IMR-90 (cell line): ENCODE data around the gene KPRP. TPM values are rescaled to one million over a fixed set of nuclear protein-coding genes. Genes with fewer than 3 reads are reported as not detected.

Experiments used
- ATAC-seq: fragments of 200-7000 bp; cut with Tn5 transposase; 2 replicates; pipeline ENCODE4 v1.9.1; 2020; ENCODE audit warnings: low read depth, mild to moderate bottlenecking, moderate library complexity
- BruUV-seq: library from RNA; stranded (reverse); fragments of 400-500 nt; replicated peaks from 2 replicates; lab custom pipeline; 2021; lab: Mats Ljungman, UMichigan
- CTCF ChIA-PET: fragments of 300-600 bp; formaldehyde crosslinking; extraction: SDS; loops from one replicate; lab custom pipeline; 2021; ENCODE audit warnings: antibody characterized with exemption; lab: Yijun Ruan, JAX
- POLR2A ChIA-PET: fragments of 300-600 bp; sonication (Branson Sonifier 250); formaldehyde crosslinking; loops from one replicate; lab custom pipeline; 2022; ENCODE audit warnings: antibody characterized with exemption; ENCODE audit not compliant: unreplicated experiment; lab: Charles Lee
- DNase-seq: peaks from one replicate; pipeline ENCODE4 v3.0.0; 2013
- H2AFZ ChIP-seq: replicated peaks from 2 replicates; pipeline ENCODE3; 2013; ENCODE audit warnings: low read length, mild to moderate bottlenecking; ENCODE audit not compliant: poor library complexity
- H2AK5ac ChIP-seq: 2 replicates; pipeline ENCODE4 v1.6.1; 2013; ENCODE audit warnings: low read depth, low read length, inconsistent platforms
- H2AK9ac ChIP-seq: replicated peaks from 2 replicates; pipeline ENCODE3; 2013; ENCODE audit warnings: mild to moderate bottlenecking, low read depth, low read length, moderate library complexity; ENCODE audit not compliant: poor library complexity
- H2BK120ac ChIP-seq: 2 replicates; pipeline ENCODE4 v1.6.1; 2013; ENCODE audit warnings: low read depth, low read length, inconsistent platforms
- H2BK15ac ChIP-seq: 3 replicates; pipeline ENCODE4 v1.6.1; 2013; ENCODE audit warnings: low read depth, low read length, inconsistent platforms
- H2BK20ac ChIP-seq: 2 replicates; pipeline ENCODE4 v1.6.1; 2013; ENCODE audit warnings: low read depth, mild to moderate bottlenecking, inconsistent platforms, low read length, moderate library complexity
- H2BK5ac ChIP-seq: 2 replicates; pipeline ENCODE4 v1.6.1; 2013; ENCODE audit warnings: mild to moderate bottlenecking, low read depth, low read length, inconsistent platforms; ENCODE audit not compliant: poor library complexity, severe bottlenecking
- H3K14ac ChIP-seq: replicated peaks from 2 replicates; pipeline ENCODE4 v1.6.1; 2013; ENCODE audit warnings: low read depth, low read length, inconsistent platforms
- H3K18ac ChIP-seq: 2 replicates; pipeline ENCODE4 v1.6.1; 2013; ENCODE audit warnings: low read depth, low read length, control low read depth
- H3K23ac ChIP-seq: 2 replicates; pipeline ENCODE4 v1.6.1; 2013; ENCODE audit warnings: low read depth, low read length, inconsistent platforms
- H3K27ac ChIP-seq: 2 replicates; pipeline ENCODE4 v1.5.1; 2013; ENCODE audit warnings: mild to moderate bottlenecking, control low read depth, low read length; ENCODE audit not compliant: insufficient read depth
- H3K27me3 ChIP-seq: 2 replicates; pipeline ENCODE4 v1.6.1; 2013; ENCODE audit warnings: low read length; ENCODE audit not compliant: control insufficient read depth, insufficient read depth
- H3K36me3 ChIP-seq: 2 replicates; pipeline ENCODE4 v1.6.1; 2013; ENCODE audit warnings: low read length, mixed read lengths; ENCODE audit not compliant: control insufficient read depth, insufficient read depth
- H3K4ac ChIP-seq: 2 replicates; pipeline ENCODE4 v1.6.1; 2013; ENCODE audit warnings: low read depth, low read length, inconsistent platforms
- H3K4me1 ChIP-seq: 2 replicates; pipeline ENCODE4 v1.6.1; 2013; ENCODE audit warnings: low read length, mixed read lengths; ENCODE audit not compliant: control insufficient read depth, insufficient read depth
- H3K4me2 ChIP-seq: 2 replicates; pipeline ENCODE4 v1.6.1; 2013; ENCODE audit warnings: low read depth, mild to moderate bottlenecking, control low read depth, low read length, moderate library complexity
- H3K4me3 ChIP-seq: 2 replicates; pipeline ENCODE4 v1.5.1; 2013; ENCODE audit warnings: low read depth, mild to moderate bottlenecking, control low read depth, low read length, moderate library complexity; ENCODE audit not compliant: insufficient read depth
- H3K56ac ChIP-seq: 2 replicates; pipeline ENCODE4 v1.6.1; 2013; ENCODE audit warnings: low read length, inconsistent platforms; ENCODE audit not compliant: insufficient read depth; ENCODE audit errors: extremely low read depth
- H3K79me1 ChIP-seq, 2 experiments: 2 replicates each; pipeline ENCODE4 v1.6.1; 2013; ENCODE audit warnings: low read length in 2 of 2, inconsistent platforms in 1 of 2, low read depth in 1 of 2
- H3K9ac ChIP-seq: 2 replicates; pipeline ENCODE4 v1.6.1; 2013; ENCODE audit warnings: low read depth, low read length, control low read depth
- H3K9me1 ChIP-seq: 2 replicates; pipeline ENCODE4 v1.6.1; 2013; ENCODE audit warnings: low read length, inconsistent platforms; ENCODE audit not compliant: insufficient read depth
- H3K9me3 ChIP-seq: 2 replicates; pipeline ENCODE4 v1.6.1; 2013; ENCODE audit warnings: low read length; ENCODE audit not compliant: control insufficient read depth, insufficient read depth
- H4K20me1 ChIP-seq: 2 replicates; pipeline ENCODE4 v1.6.1; 2013; ENCODE audit warnings: low read length, inconsistent platforms; ENCODE audit not compliant: insufficient read depth
- H4K5ac ChIP-seq: 2 replicates; pipeline ENCODE4 v1.6.1; 2013; ENCODE audit warnings: mild to moderate bottlenecking, low read depth, low read length, control low read depth
- H4K8ac ChIP-seq, 2 experiments: 2 replicates each; pipeline ENCODE4 v1.6.1; 2013; ENCODE audit warnings: low read depth in 2 of 2, low read length in 2 of 2, control low read depth in 1 of 2, inconsistent platforms in 1 of 2
- H4K91ac ChIP-seq: 2 replicates; pipeline ENCODE4 v1.6.1; 2013; ENCODE audit warnings: low read depth, low read length, inconsistent platforms; ENCODE audit not compliant: insufficient read depth
- WGBS, 2 experiments: methylation state at CpG; one replicate each; pipeline versions ENCODE4 v1.1.5 to v1.1.7; 2013; ENCODE audit warnings: missing lambda C conversion rate in 2 of 2; ENCODE audit not compliant: insufficient read length in 1 of 2; ENCODE audit errors: extremely low coverage in 2 of 2; 5-methylcytosine and 5-hydroxymethylcytosine counted together
- dilution Hi-C: fragments of 300-500 bp; cut with HindIII; formaldehyde crosslinking; loops from one replicate; pipeline ENCODE4 v1.14.3; 2018; ENCODE audit warnings: low sequenced_read_pairs; ENCODE audit not compliant: unreplicated experiment
- in situ Hi-C: fragments of 300-500 bp; cut with MboI; formaldehyde crosslinking; loops from 3 replicates; pipeline ENCODE4 v1.14.3; 2019; ENCODE audit warnings: low sequenced_read_pairs, inconsistent platforms, mixed read lengths
- intact Hi-C: fragments of 100-400 bp; cut with micrococcal nuclease; formaldehyde crosslinking; loops from 2 replicates; pipeline ENCODE4 v1.10.0; 2022
- polyA plus RNA-seq, 3 experiments: library from polyadenylated mRNA; depleted of rRNA; stranded (reverse); fragments of >200 nt; gene quantifications; 2 replicates each; pipeline ENCODE4 v1.2.3, GENCODE V29; 2012; ENCODE audit warnings: low replicate concordance in 1 of 3
- total RNA-seq: library from RNA; depleted of rRNA; stranded (reverse); fragments of >200 nt; gene quantifications from 2 replicates; pipeline ENCODE4 v1.2.3, GENCODE V29; 2012
- TF ChIP-seq, protein P1 (sequence below): fragments of 150-350 bp; IDR thresholded peaks from 2 replicates; pipeline ENCODE4 v1.6.1; 2017; ENCODE audit warnings: mild to moderate bottlenecking, antibody characterized with exemption, low read length, low read depth

The KPRP gene
- total and polyA plus RNA-seq, 2 of the 4 experiments (the other 2 are of a cell fraction) = not detected

DNA sequence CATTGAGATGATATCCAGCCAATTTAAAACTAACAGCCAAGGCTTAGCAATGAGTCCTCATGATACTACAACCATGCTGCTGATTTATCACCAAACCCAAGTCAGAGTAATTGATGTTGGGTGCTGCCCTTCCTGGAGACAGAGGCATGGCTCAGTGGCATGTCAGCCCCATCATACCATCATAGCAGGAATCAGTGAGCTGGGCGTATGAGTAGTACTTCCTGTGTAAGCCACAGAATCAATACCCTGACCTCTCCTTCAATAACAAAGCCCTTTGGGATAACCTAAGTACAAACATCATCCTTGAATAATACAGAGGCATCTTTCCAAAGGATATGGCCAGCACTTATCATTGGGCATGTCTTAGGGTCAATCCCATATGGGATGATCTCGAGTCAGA, 25.3 kb downstream of the KPRP start:
- no peaks in the 10 kb centered on the region for H3K27me3 ChIP-seq
- H3K9ac ChIP-seq = no peak overlapping the region
- H4K8ac ChIP-seq = no peak overlapping the region
- CTCF ChIA-PET = no interaction called here
- no peak for ATAC-seq
- intact Hi-C loops (no loop called here), in situ Hi-C loops (no loop called here), dilution Hi-C loops (no loop called here)
- H2BK5ac ChIP-seq = no peak overlapping the region
- H3K23ac ChIP-seq = no peak overlapping the region
- no peak overlapping the region for H3K27ac ChIP-seq
- POLR2A ChIA-PET = no interaction called here
- no peak overlapping the region for H2BK120ac ChIP-seq
- H4K91ac ChIP-seq = no peak overlapping the region
- no TSS peak for BruUV-seq
- no peak overlapping the region for H4K5ac ChIP-seq
- H2BK20ac ChIP-seq = no peak overlapping the region
- no peaks in the 10 kb centered on the region for H3K36me3 ChIP-seq
- DNase-seq = no peak
- no peaks in the 10 kb centered on the region for H4K20me1 ChIP-seq
- no peak overlapping the region for H2AFZ ChIP-seq
- WGBS, 2 experiments = no CpG with 5 or more reads among the region's 2 CpGs
- no peak overlapping the region for H3K4me3 ChIP-seq
- H2BK15ac ChIP-seq = no peak overlapping the region
- TF ChIP-seq, protein P1, sequence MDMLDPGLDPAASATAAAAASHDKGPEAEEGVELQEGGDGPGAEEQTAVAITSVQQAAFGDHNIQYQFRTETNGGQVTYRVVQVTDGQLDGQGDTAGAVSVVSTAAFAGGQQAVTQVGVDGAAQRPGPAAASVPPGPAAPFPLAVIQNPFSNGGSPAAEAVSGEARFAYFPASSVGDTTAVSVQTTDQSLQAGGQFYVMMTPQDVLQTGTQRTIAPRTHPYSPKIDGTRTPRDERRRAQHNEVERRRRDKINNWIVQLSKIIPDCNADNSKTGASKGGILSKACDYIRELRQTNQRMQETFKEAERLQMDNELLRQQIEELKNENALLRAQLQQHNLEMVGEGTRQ = no peak
- no peak overlapping the region for H2AK5ac ChIP-seq
- no peaks in the 10 kb centered on the region for H3K79me1 ChIP-seq
- H3K18ac ChIP-seq = no peak overlapping the region
- no peak overlapping the region for H2AK9ac ChIP-seq
- H3K56ac ChIP-seq = no peak overlapping the region
- no peaks in the 10 kb centered on the region for H3K4me1 ChIP-seq
- H3K14ac ChIP-seq = no peak overlapping the region
- no peaks in the 10 kb centered on the region for H3K9me1 ChIP-seq
- H3K4ac ChIP-seq = no peak overlapping the region
- no peaks in the 10 kb centered on the region for H3K9me3 ChIP-seq
- H3K4me2 ChIP-seq = no peak overlapping the region
